Cardiac muscle cell (in vitro differentiated cells and primary cell): ENCODE measurements around the gene ZBTB32. TPM values are rescaled to one million over a fixed set of nuclear protein-coding genes. Genes with fewer than 3 reads are reported as not detected.

Source experiments
- DNase-seq, 2 donors: peaks; one replicate each; pipeline versions ENCODE4 v3.0.0 to v3.0.0-alpha.2; 2010 to 2017; ENCODE audit warnings: low read depth in 1 of 2, low spot score in 1 of 2
- H3K27ac ChIP-seq: fragments of 200-600 bp; sonication (generic); 2 replicates; pipeline ENCODE4 v1.5.1; 2016
- H3K27me3 ChIP-seq: fragments of 200-600 bp; sonication (generic); 2 replicates; pipeline ENCODE4 v1.6.0; 2016; ENCODE audit warnings: control low read depth
- H3K36me3 ChIP-seq: fragments of 200-600 bp; sonication (generic); 2 replicates; pipeline ENCODE4 v1.5.1; 2016; ENCODE audit warnings: control low read depth
- H3K4me1 ChIP-seq: fragments of 200-600 bp; sonication (generic); 2 replicates; pipeline ENCODE4 v1.8.1; 2017; ENCODE audit warnings: low read depth, mild to moderate bottlenecking, mixed run types
- H3K4me3 ChIP-seq: fragments of 200-600 bp; sonication (generic); 2 replicates; pipeline ENCODE4 v1.5.1; 2016; ENCODE audit warnings: mild to moderate bottlenecking
- H3K9me3 ChIP-seq: fragments of 200-600 bp; sonication (generic); 2 replicates; pipeline ENCODE4 v1.5.1; 2017; ENCODE audit warnings: low read depth, mild to moderate bottlenecking, control low read depth
- polyA plus RNA-seq: library from polyadenylated mRNA; unstranded; fragments of >200 nt; fragmentation: Nextera tagmentation; extraction: Ambion mirVana; gene quantifications from 2 replicates; pipeline ENCODE4 v1.2.1, GENCODE V29; 2016
- total RNA-seq: library from RNA; depleted of rRNA; stranded (reverse); fragments of >200 nt; gene quantifications from 2 replicates; pipeline ENCODE4 v1.2.3, GENCODE V29; 2016
- TF ChIP-seq, protein P1 (sequence below): IDR thresholded peaks from 2 replicates; pipeline ENCODE4 v1.5.1; 2012; ENCODE audit warnings: low read depth, mild to moderate bottlenecking, low read length

ZBTB32 gene
- total and polyA plus RNA-seq, 2 experiments from 2014 or later = 0.53 TPM; not detected in 1

GRCh38 chr19:35731779-35732405 is 27.5 kb downstream of the ZBTB32 start:
- H3K4me3 ChIP-seq = no peak overlapping the region
- TF ChIP-seq, protein P1, sequence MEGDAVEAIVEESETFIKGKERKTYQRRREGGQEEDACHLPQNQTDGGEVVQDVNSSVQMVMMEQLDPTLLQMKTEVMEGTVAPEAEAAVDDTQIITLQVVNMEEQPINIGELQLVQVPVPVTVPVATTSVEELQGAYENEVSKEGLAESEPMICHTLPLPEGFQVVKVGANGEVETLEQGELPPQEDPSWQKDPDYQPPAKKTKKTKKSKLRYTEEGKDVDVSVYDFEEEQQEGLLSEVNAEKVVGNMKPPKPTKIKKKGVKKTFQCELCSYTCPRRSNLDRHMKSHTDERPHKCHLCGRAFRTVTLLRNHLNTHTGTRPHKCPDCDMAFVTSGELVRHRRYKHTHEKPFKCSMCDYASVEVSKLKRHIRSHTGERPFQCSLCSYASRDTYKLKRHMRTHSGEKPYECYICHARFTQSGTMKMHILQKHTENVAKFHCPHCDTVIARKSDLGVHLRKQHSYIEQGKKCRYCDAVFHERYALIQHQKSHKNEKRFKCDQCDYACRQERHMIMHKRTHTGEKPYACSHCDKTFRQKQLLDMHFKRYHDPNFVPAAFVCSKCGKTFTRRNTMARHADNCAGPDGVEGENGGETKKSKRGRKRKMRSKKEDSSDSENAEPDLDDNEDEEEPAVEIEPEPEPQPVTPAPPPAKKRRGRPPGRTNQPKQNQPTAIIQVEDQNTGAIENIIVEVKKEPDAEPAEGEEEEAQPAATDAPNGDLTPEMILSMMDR = no peak
- DNase-seq = no peak
- H3K4me1 ChIP-seq = no peaks in the 10 kb centered on the region
- no peaks in the 10 kb centered on the region for H3K27me3 ChIP-seq
- no peak overlapping the region for H3K27ac ChIP-seq
- H3K9me3 ChIP-seq = no peaks in the 10 kb centered on the region
- peaks cover 51% of the 10 kb centered on the region for H3K36me3 ChIP-seq

GRCh38 chr19:35732540-35733179 is 28.3 kb downstream of the ZBTB32 start:
- Histone ChIP-seq H3K4me1 (no peaks in the 10 kb centered on the region), H3K4me3 (no peak overlapping the region), H3K27ac (no peak overlapping the region), H3K9me3 (no peaks in the 10 kb centered on the region), H3K36me3 (peaks cover 46% of the 10 kb centered on the region), H3K27me3 (no peaks in the 10 kb centered on the region)
- TF ChIP-seq, protein P1 = no peak
- DNase-seq = no peak

GRCh38 chr19:35733180-35734125 is 29.1 kb downstream of the ZBTB32 start:
- TF ChIP-seq, protein P1 = no peak
- Histone ChIP-seq H3K36me3 (peaks cover 42% of the 10 kb centered on the region), H3K27ac (no peak overlapping the region), H3K4me1 (no peaks in the 10 kb centered on the region), H3K9me3 (no peaks in the 10 kb centered on the region), H3K4me3 (no peak overlapping the region), H3K27me3 (no peaks in the 10 kb centered on the region)
- DNase-seq = no peak

DNA sequence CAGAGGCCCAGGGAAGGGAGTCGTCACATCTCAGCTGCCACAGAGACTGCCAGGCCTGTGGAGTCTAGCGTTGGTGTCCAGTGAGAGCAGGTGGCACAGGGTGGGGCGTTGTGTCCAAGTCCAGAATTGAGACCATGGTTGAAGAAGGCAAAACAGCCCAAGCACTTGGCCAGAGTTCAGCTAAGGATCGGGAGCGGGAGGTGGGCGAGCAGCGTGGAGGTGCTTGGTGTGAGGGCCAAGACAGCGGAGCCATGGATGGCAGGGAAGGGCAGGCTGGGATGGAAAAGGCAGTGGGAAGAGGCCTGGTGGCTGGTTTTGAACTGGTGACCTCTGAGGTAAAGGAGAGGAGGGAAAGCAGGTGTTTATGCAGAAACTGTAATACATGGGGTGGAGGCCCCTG is 29.9 kb downstream of the ZBTB32 start:
- DNase-seq = no peak
- H3K9me3 ChIP-seq = no peaks in the 10 kb centered on the region
- H3K4me1 ChIP-seq = no peaks in the 10 kb centered on the region
- peaks cover 41% of the 10 kb centered on the region for H3K36me3 ChIP-seq
- H3K4me3 ChIP-seq = no peak overlapping the region
- H3K27me3 ChIP-seq = no peaks in the 10 kb centered on the region
- TF ChIP-seq, protein P1 = no peak
- H3K27ac ChIP-seq = no peak overlapping the region

DNA sequence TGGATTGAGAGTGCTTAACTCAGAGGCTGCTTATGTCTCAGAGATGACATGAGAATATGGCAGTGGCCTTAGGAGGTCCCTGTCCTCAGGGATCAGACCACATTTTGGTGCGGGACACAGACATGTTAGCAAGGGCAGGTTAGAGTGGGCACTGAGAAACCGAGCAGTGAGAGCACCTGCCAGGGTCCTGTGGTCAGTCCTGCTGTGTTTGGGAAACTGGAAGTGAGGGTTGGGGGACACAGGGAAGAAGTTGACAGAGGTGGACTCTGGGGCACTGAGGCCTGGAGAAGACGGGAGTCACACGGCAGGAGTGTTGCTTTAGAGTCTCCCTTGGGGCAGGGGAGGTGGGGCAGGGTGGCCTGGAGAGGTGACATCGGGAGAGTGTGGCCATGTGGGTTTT is 30.5 kb downstream of the ZBTB32 start:
- Histone ChIP-seq H3K4me1 (peaks cover under 1% of the 10 kb centered on the region), H3K9me3 (no peaks in the 10 kb centered on the region), H3K27ac (no peak overlapping the region), H3K36me3 (peaks cover 36% of the 10 kb centered on the region), H3K4me3 (no peak overlapping the region), H3K27me3 (no peaks in the 10 kb centered on the region)
- TF ChIP-seq, protein P1 = no peak
- DNase-seq = no peak
